NCI-H446 treated with DMSO at 0.1 percent for 48 hours (cell line): Measurements from ENCODE around the gene PDLIM7.
"Not testable (repeated sequence)": the region's sequence is repeated elsewhere in the genome, so short reads cannot be mapped to it uniquely, and the experiment has no call there.

Experiments used
- DNase-seq: peaks from one replicate; lab custom pipeline; 2025; lab: John Stamatoyannopoulos, UW

PDLIM7 gene

DNA sequence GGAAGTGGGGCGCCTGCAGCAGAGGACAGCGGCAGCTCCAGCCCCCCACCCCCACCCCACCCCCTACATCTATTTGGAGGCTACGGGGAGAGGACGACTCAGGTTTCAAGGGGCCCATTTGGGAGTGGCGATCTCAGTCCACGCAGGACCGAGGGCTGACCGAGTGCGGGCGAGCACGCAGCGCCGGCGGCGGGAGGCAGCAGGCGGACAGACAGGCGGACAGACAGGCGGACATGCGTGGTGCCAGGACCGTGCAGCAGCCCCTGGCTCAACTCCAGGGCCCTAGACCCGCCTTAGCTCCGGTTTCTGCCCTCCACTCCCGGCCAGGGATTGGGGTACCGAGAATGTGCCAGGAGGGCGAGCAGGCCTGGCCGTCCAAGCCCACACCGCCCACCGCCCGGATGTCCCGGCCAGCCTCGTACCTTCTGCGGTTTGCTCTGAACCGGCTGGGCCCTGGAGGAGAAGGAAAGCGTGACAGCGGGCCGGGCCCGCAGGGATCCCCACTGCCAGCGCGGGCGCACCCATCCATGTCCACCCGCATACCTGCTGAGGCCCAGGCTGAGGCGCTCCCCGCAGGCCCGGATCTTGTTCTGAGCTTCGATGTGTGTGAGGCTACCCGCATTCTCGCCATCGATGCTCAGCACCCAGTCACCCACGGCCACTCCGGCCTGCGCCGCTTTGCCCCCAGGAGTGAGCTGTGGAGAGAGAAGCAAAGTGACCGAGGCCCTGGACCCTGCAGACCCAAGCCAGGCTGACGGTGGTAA lies 5.2 kb downstream of the PDLIM7 start:
- DNase-seq, result no peak

- DNase-seq, result no peak
Observed at GRCh38 chr5:177491429-177491945, 5.9 kb downstream of the PDLIM7 start.

DNA sequence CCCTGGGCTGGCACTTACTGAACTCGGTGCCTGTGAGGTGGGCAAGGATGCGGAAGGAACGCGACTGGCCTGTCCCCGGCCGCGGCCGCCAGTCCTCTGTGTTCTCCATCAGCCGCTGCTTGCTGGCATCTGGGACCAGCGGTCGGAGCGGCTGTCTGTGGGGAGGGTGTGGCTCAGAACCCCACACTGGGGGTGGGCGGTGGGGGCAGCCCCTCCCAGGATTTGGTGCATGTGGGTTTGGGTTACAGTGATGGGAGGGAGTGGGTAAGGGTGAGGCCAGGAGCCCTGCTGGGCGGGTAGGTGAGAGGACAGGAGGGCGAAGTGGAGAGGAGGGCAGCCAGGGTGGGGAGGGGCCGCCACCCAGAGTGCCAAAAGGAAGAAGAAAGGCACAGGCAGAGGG lies 6.4 kb downstream of the PDLIM7 start:
- DNase-seq, result no peak

DNA sequence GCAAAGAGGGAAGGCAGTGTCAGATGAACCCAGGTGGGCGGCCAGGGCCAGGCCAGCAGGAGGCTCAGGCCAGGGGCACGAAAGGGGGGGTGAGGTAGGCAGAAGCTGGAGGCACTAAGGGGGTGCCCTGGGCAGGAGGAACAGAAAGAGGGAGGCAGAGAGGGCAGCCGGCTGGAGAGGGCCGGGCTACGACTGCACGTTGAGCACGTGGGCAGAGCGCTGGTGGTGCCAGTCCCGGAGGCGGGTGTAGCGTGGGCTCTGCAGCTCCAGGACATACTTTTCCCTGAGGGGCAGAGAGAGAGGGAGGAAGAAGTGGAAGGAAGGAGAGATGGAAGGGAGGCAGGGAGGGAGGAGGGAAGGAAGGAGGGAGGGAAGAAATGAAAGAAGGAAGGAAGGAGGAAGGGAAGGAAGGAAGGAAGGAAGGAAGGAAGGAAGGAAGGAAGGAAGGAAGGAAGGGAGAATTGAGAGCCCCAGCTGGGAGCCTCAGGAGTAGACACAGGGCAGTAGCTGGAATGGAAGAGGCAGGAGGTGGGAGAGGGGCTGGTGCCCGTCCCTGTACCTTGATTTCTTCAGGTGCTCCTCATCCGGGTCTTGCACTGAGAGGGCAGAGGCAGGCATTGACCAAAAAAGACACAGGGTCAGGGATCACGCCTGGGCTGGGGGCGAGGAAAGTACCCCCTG lies 7.0 kb downstream of the PDLIM7 start:
- DNase-seq, result no peak

- no peak for DNase-seq
Observed at GRCh38 chr5:177489119-177489716, 8.2 kb downstream of the PDLIM7 start.

DNA sequence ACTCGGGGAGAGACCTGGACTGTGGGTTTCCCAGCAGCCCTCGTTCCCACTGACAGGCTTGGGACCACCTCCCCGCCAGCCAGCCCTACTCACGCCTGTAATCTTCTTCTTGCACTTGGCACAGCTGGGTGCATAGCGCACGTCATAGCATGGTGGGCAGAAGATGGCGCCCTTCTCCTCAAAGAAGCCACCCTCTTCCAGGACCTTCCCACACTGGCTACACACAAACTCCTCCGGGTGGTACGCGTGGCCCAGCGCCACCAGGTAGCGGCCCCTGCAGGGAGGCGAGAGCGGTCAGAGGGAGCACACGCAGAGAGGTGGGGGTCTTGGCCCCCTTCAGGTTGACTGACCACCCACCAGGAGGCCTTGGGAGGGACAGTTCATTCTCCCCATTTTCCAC lies 9.4 kb downstream of the PDLIM7 start:
- no peak for DNase-seq

GRCh38 chr5:177487144-177487543 lies 10.3 kb downstream of the PDLIM7 start:
- DNase-seq, result no peak

GRCh38 chr5:177486256-177486655 lies 11.1 kb downstream of the PDLIM7 start:
- no peak for DNase-seq

DNA sequence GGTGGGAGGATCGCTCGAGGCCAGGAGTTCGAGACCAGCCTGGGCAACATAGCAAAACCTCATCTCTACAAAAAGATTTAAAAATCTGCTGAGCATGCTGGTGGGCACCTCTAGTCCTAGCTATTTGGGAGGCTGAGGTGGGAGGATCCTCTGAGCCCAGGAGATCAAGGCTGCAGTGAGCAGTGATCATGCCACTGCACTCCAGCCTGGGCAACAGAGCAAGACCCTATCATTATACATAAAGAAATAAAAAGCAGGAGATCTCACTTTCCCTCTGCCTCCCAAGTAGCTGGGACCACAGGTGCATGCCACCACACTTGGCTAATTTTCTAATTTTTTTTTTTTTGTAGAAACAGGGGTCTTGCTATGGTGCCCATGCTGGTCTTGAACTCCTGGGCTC lies 11.7 kb downstream of the PDLIM7 start:
- not testable (repeated sequence) for DNase-seq

GRCh38 chr5:177484902-177485549 lies 12.4 kb downstream of the PDLIM7 start:
- no peak for DNase-seq

GRCh38 chr5:177483994-177484901 lies 13.2 kb downstream of the PDLIM7 start:
- no peak for DNase-seq

DNA sequence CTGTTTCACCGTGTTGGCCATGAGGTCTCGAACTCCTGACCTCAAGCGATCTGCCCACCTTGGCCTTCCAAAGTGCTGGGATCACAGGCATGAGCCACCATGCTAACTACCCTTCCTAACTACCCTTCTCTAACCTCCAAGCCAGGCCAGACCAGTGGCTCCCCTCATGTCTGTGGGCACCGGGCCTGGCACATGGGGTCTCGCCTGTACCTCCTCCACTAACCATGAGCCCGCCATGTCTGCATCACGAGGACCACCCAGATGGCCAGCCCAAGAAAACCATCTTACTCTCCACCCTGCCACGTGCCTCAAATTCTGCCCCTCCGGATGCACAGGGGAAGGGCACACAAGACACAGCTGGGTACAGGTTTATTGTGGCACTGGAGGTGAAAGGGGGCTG lies 14.4 kb downstream of the PDLIM7 start:
- DNase-seq, result no peak

DNA sequence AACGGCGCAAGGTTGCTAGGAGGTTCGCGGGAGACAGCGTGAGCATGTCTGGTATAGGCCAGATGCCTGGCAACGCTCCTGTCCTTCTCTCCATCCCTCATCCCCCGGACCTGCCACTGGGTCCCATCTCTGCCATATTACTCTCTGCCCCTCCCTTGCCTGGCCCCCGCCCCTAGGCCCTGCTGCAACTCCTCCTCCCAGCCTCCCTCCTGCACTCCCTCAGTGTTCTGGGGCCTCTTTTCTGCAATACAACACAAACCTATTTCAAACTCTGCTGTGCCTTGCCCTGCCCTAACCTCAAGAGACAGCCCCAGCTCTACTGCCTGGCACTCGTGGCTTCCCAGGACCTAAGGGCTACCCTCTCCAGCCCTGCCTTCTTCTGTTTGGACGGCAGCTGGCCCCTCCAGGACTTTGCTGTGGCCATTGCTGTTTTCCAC lies 15.0 kb downstream of the PDLIM7 start:
- no peak for DNase-seq

DNA sequence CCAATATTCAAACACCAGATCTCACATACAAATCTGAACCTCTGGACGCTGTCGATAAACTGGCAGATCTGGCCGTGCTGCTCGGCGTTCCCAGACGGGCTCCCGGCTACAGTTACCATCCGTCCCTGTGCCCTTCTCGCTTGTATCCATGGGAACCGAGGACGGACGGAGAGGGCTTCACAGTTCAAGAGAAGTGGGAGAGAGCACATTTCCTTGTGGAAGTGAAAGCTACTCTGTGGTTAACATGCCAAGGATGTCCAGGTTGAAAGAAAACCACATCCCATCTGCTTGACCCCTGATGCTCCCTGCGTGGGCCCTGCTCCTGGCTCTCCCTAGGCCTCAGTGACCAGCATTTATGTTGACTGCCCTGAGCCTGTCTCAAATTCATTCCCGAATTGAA lies 17.6 kb downstream of the PDLIM7 start:
- DNase-seq, result no peak

DNA sequence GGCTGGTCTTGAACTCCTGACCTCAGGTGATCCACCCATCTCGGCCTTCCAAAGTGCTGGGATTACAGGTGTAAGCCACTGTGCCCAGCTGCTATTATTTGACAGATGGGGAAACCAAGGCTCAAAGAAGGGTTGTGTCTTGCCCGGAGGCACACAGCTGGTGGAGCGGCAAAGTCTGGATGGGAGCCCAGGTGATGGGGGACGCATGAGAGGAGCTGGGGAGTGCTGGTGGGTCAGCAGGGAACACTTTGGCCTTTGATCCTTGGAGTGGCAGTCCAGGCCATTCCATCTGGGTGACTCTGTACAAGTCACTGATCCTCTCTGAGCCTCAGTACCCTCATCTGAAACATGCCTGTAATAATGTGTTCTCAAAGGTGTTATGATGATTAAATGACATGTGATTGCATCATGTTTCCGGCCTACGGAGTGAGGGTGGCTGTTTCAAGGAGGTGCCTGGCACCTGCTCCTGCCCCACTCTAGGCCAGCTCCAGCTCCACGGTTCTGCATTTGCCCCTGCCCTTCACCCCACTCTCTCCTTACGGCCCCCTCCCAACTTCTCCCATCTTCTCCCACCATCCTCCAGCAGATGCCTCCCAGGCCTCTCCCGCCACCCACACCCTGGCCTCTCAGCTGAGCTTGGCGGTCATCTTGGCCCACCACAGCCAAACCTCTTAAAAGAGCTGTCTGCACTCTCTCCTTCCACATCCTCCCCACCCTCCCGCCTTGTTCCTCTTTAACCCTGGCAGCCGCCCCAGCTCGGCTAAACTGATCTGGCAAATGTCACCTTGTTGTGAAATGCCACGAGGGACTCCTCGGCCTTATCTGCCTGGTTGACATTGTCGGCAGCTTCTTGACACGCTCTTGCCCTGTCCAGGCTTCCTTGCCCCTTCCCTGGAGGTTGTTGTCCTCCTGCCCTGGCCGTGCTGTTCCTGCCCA lies 18.4 kb downstream of the PDLIM7 start:
- no peak for DNase-seq

GRCh38 chr5:177477701-177478477 lies 19.5 kb downstream of the PDLIM7 start:
- DNase-seq, result no peak

- no peak for DNase-seq
Observed at GRCh38 chr5:177476531-177477233, 20.7 kb downstream of the PDLIM7 start.

DNA sequence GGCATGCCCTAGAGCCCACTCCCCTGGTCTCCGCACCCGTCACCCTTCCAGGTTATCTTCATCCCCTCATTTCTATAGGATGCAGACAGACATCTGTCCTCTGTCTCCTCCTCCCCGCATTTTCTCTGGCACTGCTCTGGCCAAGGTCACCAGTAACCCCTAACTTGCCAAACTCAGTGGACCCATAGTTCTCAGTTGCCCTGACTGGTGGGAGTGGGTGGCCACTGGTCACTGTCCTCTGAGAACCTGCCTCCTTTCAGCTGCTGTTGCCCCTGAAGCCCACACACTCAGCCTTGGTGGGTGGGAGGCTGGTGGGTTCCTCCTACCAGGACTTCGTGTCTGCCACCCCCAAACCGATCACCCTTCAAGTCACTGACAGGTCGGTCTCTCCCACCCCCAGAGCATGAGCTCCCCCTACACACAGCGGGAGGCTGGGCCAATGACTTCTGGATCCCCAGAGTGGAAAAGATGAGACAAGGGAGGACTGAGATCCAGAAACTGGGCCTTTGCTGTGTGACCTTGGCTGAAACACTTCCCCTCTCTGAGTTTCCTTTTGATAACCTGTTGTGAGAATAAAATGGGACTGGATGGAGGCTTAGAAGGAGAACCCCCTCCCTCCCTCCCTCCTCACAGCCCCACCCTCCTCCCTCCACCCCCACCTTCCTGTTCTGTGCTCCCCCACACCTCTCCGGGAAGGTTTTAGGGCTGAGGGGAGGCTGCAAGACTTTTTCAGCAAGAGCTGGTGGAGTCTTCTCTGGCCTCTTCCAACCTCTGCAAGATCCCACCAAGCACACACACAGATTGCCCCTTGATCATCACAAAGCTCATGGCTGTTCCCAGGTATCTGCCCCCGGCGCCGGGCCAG lies 21.6 kb downstream of the PDLIM7 start:
- DNase-seq, result no peak
